ENCODE results near the gene ODAD4.
"Not testable (repeated sequence)": the region's sequence is repeated elsewhere in the genome, so short reads cannot be mapped to it uniquely, and the experiment has no call there.

ODAD4 gene

GRCh38 chr17:41919840-41920579 is 10.4 kb upstream of the ODAD4 start:
- Mint-ChIP-seq H3K4me3 (peak overlapping the region; percentile 63), H3K36me3 (peaks cover 2% of the 10 kb centered on the region), H3K27ac (no peak overlapping the region), H3K4me1 (ENCODE audit: low read depth) (peaks cover 18% of the 10 kb centered on the region), H3K27me3 (no peaks in the 10 kb centered on the region), H3K9me3 (ENCODE audit: low read depth) (no peaks in the 10 kb centered on the region)

- Mint-ChIP-seq H3K9me3 (ENCODE audit: low read depth) (no peaks in the 10 kb centered on the region), H3K27me3 (no peaks in the 10 kb centered on the region), H3K27ac (no peak overlapping the region), H3K4me1 (ENCODE audit: low read depth) (peaks cover 15% of the 10 kb centered on the region), H3K36me3 (peaks cover 2% of the 10 kb centered on the region), H3K4me3 (no peak overlapping the region)
These were observed 9.8 kb upstream of the ODAD4 start for GRCh38 chr17:41920580-41920955.

GRCh38 chr17:41925991-41926590 is 4.3 kb upstream of the ODAD4 start:
- Mint-ChIP-seq H3K36me3 (peaks cover 2% of the 10 kb centered on the region), H3K9me3 (ENCODE audit: low read depth) (no peaks in the 10 kb centered on the region), H3K27me3 (no peaks in the 10 kb centered on the region), H3K27ac (no peak overlapping the region), H3K4me1 (ENCODE audit: low read depth) (peaks cover 18% of the 10 kb centered on the region), H3K4me3 (no peak overlapping the region)

- Mint-ChIP-seq H3K27me3 (no peaks in the 10 kb centered on the region), H3K4me3 (peak overlapping the region; percentile 99), H3K9me3 (ENCODE audit: low read depth) (no peaks in the 10 kb centered on the region), H3K4me1 (ENCODE audit: low read depth) (peaks cover 23% of the 10 kb centered on the region), H3K36me3 (peaks cover 2% of the 10 kb centered on the region), H3K27ac (peak overlapping the region; percentile 36)
These were observed 1.6 kb upstream of the ODAD4 start for GRCh38 chr17:41928693-41929251.

GRCh38 chr17:41930833-41931156 is 378 bp downstream of the ODAD4 start:
- H3K27ac Mint-ChIP-seq = peak overlapping the region; percentile 99
- not testable (repeated sequence) for H3K36me3 Mint-ChIP-seq; H3K27me3 Mint-ChIP-seq; H3K9me3 Mint-ChIP-seq (ENCODE audit: low read depth)
- H3K4me3 Mint-ChIP-seq = peak overlapping the region; percentile 99
- H3K4me1 Mint-ChIP-seq (ENCODE audit: low read depth) = peaks cover 23% of the 10 kb centered on the region

GRCh38 chr17:41931715-41932114 is 1.3 kb downstream of the ODAD4 start:
- not testable (repeated sequence) for H3K9me3 Mint-ChIP-seq (ENCODE audit: low read depth); H3K36me3 Mint-ChIP-seq; H3K27ac Mint-ChIP-seq; H3K4me3 Mint-ChIP-seq; H3K27me3 Mint-ChIP-seq
- peaks cover 23% of the 10 kb centered on the region for H3K4me1 Mint-ChIP-seq (ENCODE audit: low read depth)

- no peak overlapping the region for H3K4me3 Mint-ChIP-seq
- H3K9me3 Mint-ChIP-seq (ENCODE audit: low read depth) = no peaks in the 10 kb centered on the region
- H3K27me3 Mint-ChIP-seq = no peaks in the 10 kb centered on the region
These were observed 2.5 kb downstream of the ODAD4 start for GRCh38 chr17:41932816-41933389.

GRCh38 chr17:41935641-41936040 is 5.2 kb downstream of the ODAD4 start:
- Mint-ChIP-seq H3K9me3 (ENCODE audit: low read depth) (no peaks in the 10 kb centered on the region), H3K27me3 (no peaks in the 10 kb centered on the region), H3K4me1 (ENCODE audit: low read depth) (peaks cover 5% of the 10 kb centered on the region), H3K4me3 (no peak overlapping the region), H3K27ac (no peak overlapping the region), H3K36me3 (no peaks in the 10 kb centered on the region)

More at GRCh38 chr17:41932816-41933389, 2.5 kb downstream of the ODAD4 start:
- Mint-ChIP-seq H3K4me1 (ENCODE audit: low read depth) (peaks cover 23% of the 10 kb centered on the region), H3K36me3 (no peaks in the 10 kb centered on the region), H3K27ac (peak overlapping the region; percentile 50)

GRCh38 chr17:41937970-41938954 is 7.8 kb downstream of the ODAD4 start:
- H3K27ac Mint-ChIP-seq = no peak overlapping the region
- no peaks in the 10 kb centered on the region for H3K36me3 Mint-ChIP-seq
- H3K9me3 Mint-ChIP-seq (ENCODE audit: low read depth) = no peaks in the 10 kb centered on the region
- H3K4me3 Mint-ChIP-seq = no peak overlapping the region
- no peaks in the 10 kb centered on the region for H3K27me3 Mint-ChIP-seq
- H3K4me1 Mint-ChIP-seq (ENCODE audit: low read depth) = no peaks in the 10 kb centered on the region

- H3K27ac Mint-ChIP-seq = no peak overlapping the region
- no peaks in the 10 kb centered on the region for H3K9me3 Mint-ChIP-seq (ENCODE audit: low read depth)
- H3K36me3 Mint-ChIP-seq = no peaks in the 10 kb centered on the region
- no peak overlapping the region for H3K4me3 Mint-ChIP-seq
- no peaks in the 10 kb centered on the region for H3K4me1 Mint-ChIP-seq (ENCODE audit: low read depth)
- no peaks in the 10 kb centered on the region for H3K27me3 Mint-ChIP-seq
These were observed 8.8 kb downstream of the ODAD4 start for GRCh38 chr17:41939044-41939692.

GRCh38 chr17:41939693-41940090 is 9.3 kb downstream of the ODAD4 start:
- H3K36me3 Mint-ChIP-seq = no peaks in the 10 kb centered on the region
- no peaks in the 10 kb centered on the region for H3K9me3 Mint-ChIP-seq (ENCODE audit: low read depth)
- no peaks in the 10 kb centered on the region for H3K4me1 Mint-ChIP-seq (ENCODE audit: low read depth)
- H3K27me3 Mint-ChIP-seq = no peaks in the 10 kb centered on the region
- H3K27ac Mint-ChIP-seq = no peak overlapping the region
- no peak overlapping the region for H3K4me3 Mint-ChIP-seq

- no peaks in the 10 kb centered on the region for H3K27me3 Mint-ChIP-seq
- no peak overlapping the region for H3K27ac Mint-ChIP-seq
- H3K4me3 Mint-ChIP-seq = no peak overlapping the region
- no peaks in the 10 kb centered on the region for H3K4me1 Mint-ChIP-seq (ENCODE audit: low read depth)
- H3K36me3 Mint-ChIP-seq = no peaks in the 10 kb centered on the region
- H3K9me3 Mint-ChIP-seq (ENCODE audit: low read depth) = no peaks in the 10 kb centered on the region
These were observed 10.8 kb downstream of the ODAD4 start for GRCh38 chr17:41941168-41941567.

GRCh38 chr17:41942626-41943373 is 12.4 kb downstream of the ODAD4 start:
- no peaks in the 10 kb centered on the region for H3K9me3 Mint-ChIP-seq (ENCODE audit: low read depth)
- no peak overlapping the region for H3K4me3 Mint-ChIP-seq
- H3K27ac Mint-ChIP-seq = no peak overlapping the region
- no peaks in the 10 kb centered on the region for H3K36me3 Mint-ChIP-seq
- no peaks in the 10 kb centered on the region for H3K27me3 Mint-ChIP-seq
- no peaks in the 10 kb centered on the region for H3K4me1 Mint-ChIP-seq (ENCODE audit: low read depth)

- H3K4me3 Mint-ChIP-seq = no peak overlapping the region
- H3K36me3 Mint-ChIP-seq = no peaks in the 10 kb centered on the region
- H3K4me1 Mint-ChIP-seq (ENCODE audit: low read depth) = no peaks in the 10 kb centered on the region
- H3K27ac Mint-ChIP-seq = no peak overlapping the region
- H3K9me3 Mint-ChIP-seq (ENCODE audit: low read depth) = no peaks in the 10 kb centered on the region
- H3K27me3 Mint-ChIP-seq = no peaks in the 10 kb centered on the region
These were observed 13.1 kb downstream of the ODAD4 start for GRCh38 chr17:41943492-41943891.

Data from activated naive CD8-positive, alpha-beta T cell (primary cell).